ENCODE measurements around the gene SMURF1.
"Not testable (repeated sequence)": the region's sequence is repeated elsewhere in the genome, so short reads cannot be mapped to it uniquely, and the experiment has no call there.

SMURF1 gene

GRCh38 chr7:99121496-99122021 is 22.3 kb downstream of the SMURF1 start:
- DNase-seq: peak; percentile 95

GRCh38 chr7:99120916-99121315 is 23.0 kb downstream of the SMURF1 start:
- peak; percentile 43 for DNase-seq

GRCh38 chr7:99120501-99120900 is 23.4 kb downstream of the SMURF1 start:
- DNase-seq: peak; percentile 58

GRCh38 chr7:99118077-99118476 is 25.8 kb downstream of the SMURF1 start:
- no peak for DNase-seq

GRCh38 chr7:99116144-99116543 is 27.8 kb downstream of the SMURF1 start:
- DNase-seq: no peak

- no peak for DNase-seq
Observed at GRCh38 chr7:99115379-99115778, 28.5 kb downstream of the SMURF1 start.

GRCh38 chr7:99112979-99113378 is 30.9 kb downstream of the SMURF1 start:
- no peak for DNase-seq

- no peak for DNase-seq
Observed at GRCh38 chr7:99112097-99112496, 31.8 kb downstream of the SMURF1 start.

- no peak for DNase-seq
Observed at GRCh38 chr7:99111591-99111990, 32.3 kb downstream of the SMURF1 start.

GRCh38 chr7:99109108-99110051 is 34.5 kb downstream of the SMURF1 start:
- peak; percentile 59 for DNase-seq

GRCh38 chr7:99108613-99109012 is 35.3 kb downstream of the SMURF1 start:
- peak; percentile 79 for DNase-seq

- DNase-seq: no peak
Observed at GRCh38 chr7:99106821-99107241, 37.1 kb downstream of the SMURF1 start.

- no peak for DNase-seq
Observed at GRCh38 chr7:99106411-99106810, 37.5 kb downstream of the SMURF1 start.

- DNase-seq: no peak
Observed at GRCh38 chr7:99105756-99106155, 38.2 kb downstream of the SMURF1 start.

GRCh38 chr7:99104631-99105030 is 39.3 kb downstream of the SMURF1 start:
- DNase-seq: no peak

- DNase-seq: not testable (repeated sequence)
Observed at GRCh38 chr7:99103836-99104235, 40.1 kb downstream of the SMURF1 start.

- peak; percentile 90 for DNase-seq
Observed at GRCh38 chr7:99102809-99103690, 40.9 kb downstream of the SMURF1 start.

GRCh38 chr7:99102361-99102760 is 41.5 kb downstream of the SMURF1 start:
- peak; percentile 81 for DNase-seq

- not testable (repeated sequence) for DNase-seq
Observed at GRCh38 chr7:99101516-99101915, 42.4 kb downstream of the SMURF1 start.

GRCh38 chr7:99099499-99100077 is 44.3 kb downstream of the SMURF1 start:
- peak; percentile 90 for DNase-seq

- peak; percentile 79 for DNase-seq
Observed at GRCh38 chr7:99098824-99099498, 44.9 kb downstream of the SMURF1 start.

GRCh38 chr7:99098286-99098823 is 45.6 kb downstream of the SMURF1 start:
- no peak for DNase-seq
